CD4-positive, CD25-positive, alpha-beta regulatory T cell (primary cell): ENCODE results near the gene AUTS2. TPM values are rescaled to one million over a fixed set of nuclear protein-coding genes. Genes with fewer than 3 reads are reported as not detected.

ENCODE experiments used
- ATAC-seq, 2 donors: fragments of 150-1000 bp; cut with Tn5 transposase; one replicate each; pipeline ENCODE4 v1.10.0; 2021; ENCODE audit warnings: low read depth in 2 of 2, moderate number of reproducible peaks in 2 of 2, moderate library complexity in 1 of 2
- DNase-seq, 3 donors: peaks; one replicate each; pipeline versions ENCODE4 v3.0.0 to v3.0.0-alpha.2; 2012 to 2022; ENCODE audit warnings: mixed read lengths in 1 of 3
- H3K27ac ChIP-seq: one replicate; pipeline ENCODE4 v1.7.0; 2013; ENCODE audit warnings: mild to moderate bottlenecking, low read length; ENCODE audit not compliant: insufficient read depth, poor library complexity, severe bottlenecking
- H3K27me3 ChIP-seq: one replicate; pipeline ENCODE4 v1.7.0; 2013; ENCODE audit warnings: low read length; ENCODE audit not compliant: control insufficient read depth, insufficient read depth
- H3K36me3 ChIP-seq: one replicate; pipeline ENCODE4 v1.7.0; 2013; ENCODE audit warnings: mild to moderate bottlenecking, low read length, moderate library complexity; ENCODE audit not compliant: control insufficient read depth, insufficient read depth
- H3K4me1 ChIP-seq: 2 replicates; pipeline ENCODE4 v1.7.0; 2013; ENCODE audit warnings: mild to moderate bottlenecking, low read length; ENCODE audit not compliant: insufficient read depth, control insufficient read depth, poor library complexity, severe bottlenecking
- H3K4me3 ChIP-seq: one replicate; pipeline ENCODE4 v1.7.0; 2013; ENCODE audit warnings: low read depth, mild to moderate bottlenecking, low read length, moderate library complexity
- H3K9me3 ChIP-seq, 2 experiments: 1 replicate in 1 of 2; 2 replicates in 1 of 2; pipeline ENCODE4 v1.7.0; 2013; ENCODE audit warnings: low read length in 2 of 2, mild to moderate bottlenecking in 1 of 2, moderate library complexity in 1 of 2; ENCODE audit not compliant: control insufficient read depth in 2 of 2
- H3K27ac Mint-ChIP-seq, 3 donors: one replicate each; pipeline ENCODE4 v1.8.0; 2020 to 2022; ENCODE audit warnings: mild to moderate bottlenecking in 3 of 3, mixed read lengths in 3 of 3, moderate library complexity in 2 of 3
- H3K27me3 Mint-ChIP-seq: one replicate; pipeline ENCODE4 v1.8.0; 2022; ENCODE audit warnings: mild to moderate bottlenecking, mixed read lengths
- H3K36me3 Mint-ChIP-seq: one replicate; pipeline ENCODE4 v1.8.0; 2020; ENCODE audit warnings: mixed read lengths
- H3K4me1 Mint-ChIP-seq, 4 donors: one replicate each; pipeline ENCODE4 v1.8.0; 2020 to 2022; ENCODE audit warnings: mixed read lengths in 4 of 4, mild to moderate bottlenecking in 1 of 4
- H3K4me3 Mint-ChIP-seq, 4 donors: one replicate each; pipeline ENCODE4 v1.8.0; 2020 to 2022; ENCODE audit warnings: mild to moderate bottlenecking in 4 of 4, mixed read lengths in 4 of 4, moderate library complexity in 3 of 4
- H3K9me3 Mint-ChIP-seq, 7 donors: one replicate each; pipeline ENCODE4 v1.8.0; 2020 to 2022; ENCODE audit warnings: mixed read lengths in 7 of 7, mild to moderate bottlenecking in 3 of 7, moderate library complexity in 2 of 7
- polyA plus RNA-seq, 4 donors: library from polyadenylated mRNA; unstranded; fragments of 300-500 nt; fragmentation: Illumina TruSeq; gene quantifications; one replicate each; pipeline ENCODE4 v1.2.3, GENCODE V29; 2021
- total RNA-seq: library from RNA; stranded (reverse); gene quantifications from one replicate; pipeline ENCODE4 v1.2.3, GENCODE V29; 2022

The AUTS2 gene
- total and polyA plus RNA-seq, 5 donors from 2014 or later, result 0.47 to 32.4 (median 0.74) TPM

- H3K4me1 ChIP-seq, result no peaks in the 10 kb centered on the region
- H3K27ac ChIP-seq, result no peak overlapping the region
- Mint-ChIP-seq H3K4me1 (peaks cover 0 to 2% (median 0%) of the 10 kb centered on the region in 4 donors), H3K9me3 (peaks cover 0 to 16% (median 3%) of the 10 kb centered on the region in 7 donors), H3K4me3 (peak overlapping the region in 1 of 4 donors; percentile 27), H3K27me3 (no peaks in the 10 kb centered on the region), H3K36me3 (no peaks in the 10 kb centered on the region), H3K27ac (no peak overlapping the region)
- H3K36me3 ChIP-seq, result no peaks in the 10 kb centered on the region
- H3K9me3 ChIP-seq, result peaks cover 3 to 11% of the 10 kb centered on the region in 2 experiments
- ATAC-seq, result no peak
- no peaks in the 10 kb centered on the region for H3K27me3 ChIP-seq
- no peak for DNase-seq
- no peak overlapping the region for H3K4me3 ChIP-seq
Measured at GRCh38 chr7:70794962-70795361, 1196.7 kb downstream of the AUTS2 start.

GRCh38 chr7:70795948-70796347 lies 1197.7 kb downstream of the AUTS2 start:
- DNase-seq (no peak), ATAC-seq (no peak)
- H3K9me3 ChIP-seq, result peaks cover 9 to 17% of the 10 kb centered on the region in 2 experiments
- no peaks in the 10 kb centered on the region for H3K36me3 ChIP-seq
- Mint-ChIP-seq H3K4me3 (no peak overlapping the region), H3K27me3 (no peaks in the 10 kb centered on the region), H3K36me3 (no peaks in the 10 kb centered on the region), H3K4me1 (peaks cover 0 to 2% (median 0%) of the 10 kb centered on the region in 4 donors), H3K9me3 (peaks cover 0 to 24% (median 9%) of the 10 kb centered on the region in 7 donors), H3K27ac (no peak overlapping the region)
- H3K27ac ChIP-seq, result no peak overlapping the region
- no peaks in the 10 kb centered on the region for H3K27me3 ChIP-seq
- H3K4me3 ChIP-seq, result no peak overlapping the region
- no peaks in the 10 kb centered on the region for H3K4me1 ChIP-seq

DNA sequence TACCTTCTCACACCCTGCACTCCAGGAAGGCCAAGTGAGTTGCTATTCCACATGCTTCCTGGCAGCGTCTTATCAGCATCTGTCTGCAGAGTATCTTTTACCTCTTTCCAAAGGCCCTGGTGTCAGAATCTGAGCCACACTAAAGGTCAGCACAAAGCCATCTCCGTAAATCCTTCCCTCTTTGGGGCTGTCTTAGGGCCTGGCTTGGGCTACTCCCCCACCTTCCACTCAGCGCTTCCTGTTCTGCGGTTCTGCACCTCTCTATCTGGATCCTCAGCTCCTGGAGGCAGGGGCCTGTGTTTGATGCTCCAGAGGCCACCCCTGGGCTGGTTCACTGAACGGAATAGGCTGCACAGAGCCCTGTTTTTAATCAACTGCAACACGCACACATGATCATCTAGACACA lies 1198.8 kb downstream of the AUTS2 start:
- peaks cover 0 to 28% (median 15%) of the 10 kb centered on the region in 7 donors for H3K9me3 Mint-ChIP-seq
- peaks cover 0 to 2% (median 0%) of the 10 kb centered on the region in 4 donors for H3K4me1 Mint-ChIP-seq
- DNase-seq (no peak), ATAC-seq (no peak)
- H3K4me3 Mint-ChIP-seq, result no peak overlapping the region
- H3K27me3 Mint-ChIP-seq, result no peaks in the 10 kb centered on the region
- H3K4me1 ChIP-seq, result no peaks in the 10 kb centered on the region
- no peaks in the 10 kb centered on the region for H3K36me3 ChIP-seq
- H3K4me3 ChIP-seq, result no peak overlapping the region
- no peaks in the 10 kb centered on the region for H3K27me3 ChIP-seq
- H3K27ac ChIP-seq, result no peak overlapping the region
- peaks cover 11 to 17% of the 10 kb centered on the region in 2 experiments for H3K9me3 ChIP-seq
- no peak overlapping the region for H3K27ac Mint-ChIP-seq
- no peaks in the 10 kb centered on the region for H3K36me3 Mint-ChIP-seq

GRCh38 chr7:70799841-70800405 lies 1201.6 kb downstream of the AUTS2 start:
- Mint-ChIP-seq H3K9me3 (peaks cover 0 to 28% (median 14%) of the 10 kb centered on the region in 7 donors), H3K4me3 (no peak overlapping the region), H3K4me1 (peaks cover 0 to 2% (median 0%) of the 10 kb centered on the region in 4 donors), H3K36me3 (no peaks in the 10 kb centered on the region), H3K27ac (no peak overlapping the region), H3K27me3 (no peaks in the 10 kb centered on the region)
- no peak for DNase-seq
- Histone ChIP-seq H3K36me3 (no peaks in the 10 kb centered on the region), H3K4me1 (no peaks in the 10 kb centered on the region), H3K4me3 (no peak overlapping the region), H3K27ac (no peak overlapping the region), H3K27me3 (no peaks in the 10 kb centered on the region), H3K9me3 (peaks cover 11 to 17% of the 10 kb centered on the region in 2 experiments)
- no peak for ATAC-seq

DNA sequence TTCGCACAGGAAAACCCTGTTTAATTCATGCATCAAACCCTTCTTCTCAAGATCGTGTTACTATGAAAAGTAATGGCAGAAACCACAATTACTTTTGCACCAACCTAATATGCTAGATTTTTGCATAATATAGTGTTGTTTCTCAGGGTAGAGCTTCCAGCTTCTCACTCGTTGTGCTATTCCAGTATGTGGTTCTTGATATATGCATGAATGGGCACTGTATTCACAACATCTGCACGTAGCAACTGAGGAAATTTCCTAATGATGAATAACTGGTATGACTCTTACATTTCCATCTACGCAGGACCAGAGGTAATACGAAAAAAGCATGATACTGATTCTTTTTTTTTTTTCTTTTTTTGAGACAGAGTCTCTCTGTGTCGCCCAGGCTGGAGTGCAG lies 1207.1 kb downstream of the AUTS2 start:
- ATAC-seq (no peak), DNase-seq (no peak)
- peaks cover 1 to 6% of the 10 kb centered on the region in 2 experiments for H3K9me3 ChIP-seq
- Mint-ChIP-seq H3K9me3 (peaks cover 0 to 15% (median 12%) of the 10 kb centered on the region in 7 donors), H3K27ac (no peak overlapping the region), H3K4me3 (no peak overlapping the region), H3K36me3 (no peaks in the 10 kb centered on the region), H3K4me1 (no peaks in the 10 kb centered on the region), H3K27me3 (no peaks in the 10 kb centered on the region)
- no peak overlapping the region for H3K27ac ChIP-seq
- no peak overlapping the region for H3K4me3 ChIP-seq
- H3K36me3 ChIP-seq, result no peaks in the 10 kb centered on the region
- H3K27me3 ChIP-seq, result no peaks in the 10 kb centered on the region
- no peaks in the 10 kb centered on the region for H3K4me1 ChIP-seq

GRCh38 chr7:70807650-70808049 lies 1209.4 kb downstream of the AUTS2 start:
- no peaks in the 10 kb centered on the region for H3K9me3 ChIP-seq
- H3K27me3 Mint-ChIP-seq, result no peaks in the 10 kb centered on the region
- no peak overlapping the region for H3K27ac ChIP-seq
- H3K4me1 ChIP-seq, result no peaks in the 10 kb centered on the region
- DNase-seq, result no peak
- no peaks in the 10 kb centered on the region for H3K36me3 Mint-ChIP-seq
- H3K4me3 ChIP-seq, result no peak overlapping the region
- no peaks in the 10 kb centered on the region for H3K36me3 ChIP-seq
- no peak for ATAC-seq
- no peaks in the 10 kb centered on the region for H3K27me3 ChIP-seq
- H3K27ac Mint-ChIP-seq, result no peak overlapping the region
- no peak overlapping the region for H3K4me3 Mint-ChIP-seq
- peaks cover 0 to 7% (median 5%) of the 10 kb centered on the region in 7 donors for H3K9me3 Mint-ChIP-seq
- H3K4me1 Mint-ChIP-seq, result no peaks in the 10 kb centered on the region

- Histone ChIP-seq H3K27ac (no peak overlapping the region), H3K4me1 (no peaks in the 10 kb centered on the region), H3K36me3 (no peaks in the 10 kb centered on the region), H3K9me3 (no peaks in the 10 kb centered on the region), H3K27me3 (no peaks in the 10 kb centered on the region), H3K4me3 (no peak overlapping the region)
- H3K9me3 Mint-ChIP-seq, result peaks cover 0 to 6% (median 5%) of the 10 kb centered on the region in 7 donors
- DNase-seq (no peak), ATAC-seq (no peak)
- no peak overlapping the region for H3K4me3 Mint-ChIP-seq
- no peaks in the 10 kb centered on the region for H3K4me1 Mint-ChIP-seq
- no peaks in the 10 kb centered on the region for H3K36me3 Mint-ChIP-seq
- no peaks in the 10 kb centered on the region for H3K27me3 Mint-ChIP-seq
- no peak overlapping the region for H3K27ac Mint-ChIP-seq
Measured at GRCh38 chr7:70808876-70809275, 1210.6 kb downstream of the AUTS2 start.

GRCh38 chr7:70810558-70811139 lies 1212.4 kb downstream of the AUTS2 start:
- Mint-ChIP-seq H3K36me3 (no peaks in the 10 kb centered on the region), H3K27ac (no peak overlapping the region), H3K4me3 (no peak overlapping the region), H3K9me3 (peaks cover 0 to 12% (median 5%) of the 10 kb centered on the region in 7 donors), H3K4me1 (no peaks in the 10 kb centered on the region), H3K27me3 (no peaks in the 10 kb centered on the region)
- no peak for DNase-seq
- Histone ChIP-seq H3K27ac (no peak overlapping the region), H3K36me3 (no peaks in the 10 kb centered on the region), H3K27me3 (no peaks in the 10 kb centered on the region), H3K4me3 (no peak overlapping the region), H3K9me3 (no peaks in the 10 kb centered on the region), H3K4me1 (no peaks in the 10 kb centered on the region)
- no peak for ATAC-seq
